IPS-18c (cell line): ENCODE measurements around the gene EPB41.
"Not testable (repeated sequence)": the region's sequence is repeated elsewhere in the genome, so short reads cannot be mapped to it uniquely, and the experiment has no call there.

Experiments
- H3K4me3 ChIP-seq: 2 replicates; pipeline ENCODE4 v1.7.0; 2013; ENCODE audit warnings: low read depth, mild to moderate bottlenecking, low read length, moderate library complexity; ENCODE audit not compliant: insufficient read depth
- H3K9me3 ChIP-seq: one replicate; pipeline ENCODE4 v1.6.1; 2013; ENCODE audit warnings: mild to moderate bottlenecking, low read length, moderate library complexity; ENCODE audit not compliant: control insufficient read depth, insufficient read depth

The EPB41 gene

GRCh38 chr1:28910379-28911115, 3.8 kb upstream of the EPB41 start:
- Histone ChIP-seq H3K9me3 (no peaks in the 10 kb centered on the region), H3K4me3 (no peak overlapping the region)

DNA sequence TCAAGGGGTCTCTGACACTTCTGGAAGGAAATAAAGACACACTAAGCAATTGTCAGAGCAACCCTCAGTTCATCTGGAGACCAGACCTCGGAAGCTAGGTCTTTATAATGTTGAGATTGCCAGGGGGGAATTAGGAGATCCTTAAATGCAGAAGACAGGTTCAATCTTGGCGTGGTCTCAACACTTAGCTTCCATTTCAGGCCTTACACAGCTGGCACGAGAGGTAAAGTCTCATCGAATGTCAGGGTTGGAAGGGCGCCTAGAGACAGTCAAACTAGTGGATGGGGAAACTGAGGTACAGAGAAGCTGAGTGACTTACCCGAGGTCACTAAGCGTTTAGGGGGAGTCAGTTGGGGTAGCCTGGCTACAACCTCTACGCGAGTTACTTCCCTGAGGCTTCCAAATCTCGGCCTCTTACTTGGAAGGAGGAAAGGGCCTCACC, 562 bp upstream of the EPB41 start:
- peak overlapping the region; percentile 31; the same call in 1 of the 2 replicates for H3K4me3 ChIP-seq
- no peaks in the 10 kb centered on the region for H3K9me3 ChIP-seq

DNA sequence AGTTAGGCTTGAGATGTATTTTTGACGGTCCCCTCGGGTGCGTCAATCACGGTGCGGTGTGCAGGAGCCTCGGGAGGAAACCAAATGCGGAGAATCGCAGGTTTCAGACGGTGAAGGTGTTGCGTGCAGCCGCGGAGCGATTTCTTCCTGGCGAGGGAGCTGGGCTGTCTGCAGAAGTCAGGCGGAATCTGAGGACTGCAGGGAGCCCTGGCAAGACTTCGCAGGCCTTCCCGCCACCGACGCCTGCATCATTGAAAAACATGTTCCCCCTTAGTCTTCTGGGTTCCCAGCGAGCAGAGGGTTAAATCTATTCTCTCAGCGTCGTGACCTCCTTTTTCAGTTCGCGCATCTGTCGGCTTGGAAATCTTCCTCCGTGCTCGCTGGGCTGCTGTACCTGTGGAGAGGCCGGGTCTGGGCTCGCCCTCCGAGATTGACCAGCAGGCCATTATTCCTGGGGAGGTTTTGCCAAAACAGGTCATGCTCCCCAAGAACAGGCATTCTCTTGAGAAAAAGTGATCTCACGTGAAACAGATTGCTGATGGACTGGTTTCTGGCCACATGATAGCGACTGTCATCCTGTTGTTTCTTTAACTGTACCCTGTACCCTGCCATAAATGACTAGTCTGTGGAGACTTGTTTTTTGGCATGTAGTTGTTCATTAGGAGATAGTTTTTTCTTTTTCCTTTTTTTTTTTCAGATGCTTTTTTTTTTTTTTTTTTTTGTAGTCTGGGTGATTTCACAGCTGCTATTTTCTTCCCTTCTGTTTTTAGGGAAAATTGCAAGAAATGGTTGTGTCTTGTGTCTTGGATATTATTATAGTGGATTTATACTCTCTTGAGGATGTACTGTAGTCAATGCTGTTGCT, 894 bp downstream of the EPB41 start:
- Histone ChIP-seq H3K4me3 (peak overlapping the region; percentile 85), H3K9me3 (no peaks in the 10 kb centered on the region)

GRCh38 chr1:28917757-28918118, 3.4 kb downstream of the EPB41 start:
- Histone ChIP-seq H3K4me3 (no peak overlapping the region), H3K9me3 (no peaks in the 10 kb centered on the region)

DNA sequence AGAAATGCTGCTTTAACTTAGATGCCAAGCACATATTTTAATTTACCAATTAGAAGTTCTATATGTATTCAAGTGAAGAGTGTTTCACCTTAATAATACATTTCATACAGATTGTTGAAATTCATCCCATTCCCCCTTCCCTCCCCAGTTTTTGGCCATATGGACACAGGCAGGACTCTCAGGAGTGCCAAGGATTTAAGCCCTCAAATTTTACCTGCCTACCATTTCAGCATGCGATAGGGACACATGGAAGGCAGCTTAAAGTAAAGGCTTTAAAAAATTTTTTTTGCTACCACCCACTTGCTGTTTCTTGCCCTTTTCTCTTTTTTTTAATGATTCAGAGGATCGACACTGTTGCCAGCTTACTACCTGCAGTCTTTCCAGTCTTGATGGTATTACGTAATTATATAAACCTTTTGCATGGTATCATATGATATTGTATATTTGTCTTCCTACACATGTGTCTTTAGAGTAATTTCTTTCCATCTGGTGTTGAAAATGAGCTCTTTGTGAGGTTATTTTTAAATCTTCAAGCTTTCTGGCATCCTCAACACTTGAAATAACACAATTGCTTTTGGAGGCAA, 7.0 kb downstream of the EPB41 start:
- no peak overlapping the region for H3K4me3 ChIP-seq
- no peaks in the 10 kb centered on the region for H3K9me3 ChIP-seq

GRCh38 chr1:28925350-28925891, 11.1 kb downstream of the EPB41 start:
- Histone ChIP-seq H3K4me3 (no peak overlapping the region), H3K9me3 (no peaks in the 10 kb centered on the region)

- Histone ChIP-seq H3K4me3 (no peak overlapping the region), H3K9me3 (no peaks in the 10 kb centered on the region)
These were observed 12.4 kb downstream of the EPB41 start for GRCh38 chr1:28926629-28927265.

DNA sequence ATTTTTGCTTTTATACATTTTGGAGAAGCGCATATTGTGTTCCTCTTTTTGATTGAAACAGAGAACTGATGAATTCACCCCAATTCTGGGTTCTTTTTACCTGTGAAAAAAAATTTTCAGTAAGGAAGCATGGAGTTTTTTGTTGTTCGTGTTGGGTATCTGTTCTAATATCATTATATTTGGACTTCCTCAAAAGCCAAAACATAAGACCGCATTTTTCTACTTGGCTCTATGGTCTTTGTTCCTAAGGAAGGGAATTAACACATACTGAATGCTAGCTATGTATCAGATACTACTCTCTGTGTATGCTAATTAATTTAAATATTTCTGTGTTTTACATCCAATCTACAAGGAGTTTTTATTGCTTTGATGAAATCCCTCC, 12.9 kb downstream of the EPB41 start:
- Histone ChIP-seq H3K9me3 (no peaks in the 10 kb centered on the region), H3K4me3 (no peak overlapping the region)

GRCh38 chr1:28927648-28928313, 13.4 kb downstream of the EPB41 start:
- Histone ChIP-seq H3K9me3 (no peaks in the 10 kb centered on the region), H3K4me3 (no peak overlapping the region)

DNA sequence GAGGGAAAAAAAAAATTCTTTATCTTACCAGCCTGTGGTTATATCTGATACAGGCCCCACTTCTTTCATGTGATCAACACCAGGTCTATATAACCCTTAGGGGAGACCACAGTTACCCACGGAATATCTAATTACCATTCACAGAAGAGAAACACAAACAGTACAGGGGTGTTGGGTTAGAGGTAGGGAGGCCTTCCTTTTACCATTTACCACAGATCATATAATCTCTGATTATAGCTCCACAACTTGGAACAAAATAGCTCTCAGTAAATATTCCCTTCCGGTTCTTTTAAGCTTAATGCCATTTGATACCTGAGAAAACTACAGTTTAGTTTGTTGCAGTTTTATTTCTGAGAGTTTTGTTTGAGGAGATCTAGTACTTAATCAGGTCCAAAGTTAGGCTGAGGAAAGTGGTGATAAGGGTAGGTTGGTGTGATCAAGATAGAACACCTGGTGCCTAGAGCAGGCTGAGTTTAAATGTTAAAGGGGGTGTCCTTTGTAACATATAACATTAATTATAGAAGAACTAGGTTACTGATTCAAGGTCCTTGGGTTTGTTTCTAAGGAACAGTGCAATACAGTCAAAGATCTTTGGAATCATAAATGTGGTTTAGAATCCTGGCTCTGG, 14.1 kb downstream of the EPB41 start:
- Histone ChIP-seq H3K9me3 (no peaks in the 10 kb centered on the region), H3K4me3 (no peak overlapping the region)

GRCh38 chr1:28933277-28933676, 18.9 kb downstream of the EPB41 start:
- H3K9me3 ChIP-seq = no peaks in the 10 kb centered on the region
- no peak overlapping the region for H3K4me3 ChIP-seq

GRCh38 chr1:28933918-28934317, 19.5 kb downstream of the EPB41 start:
- Histone ChIP-seq H3K4me3 (no peak overlapping the region), H3K9me3 (no peaks in the 10 kb centered on the region)

DNA sequence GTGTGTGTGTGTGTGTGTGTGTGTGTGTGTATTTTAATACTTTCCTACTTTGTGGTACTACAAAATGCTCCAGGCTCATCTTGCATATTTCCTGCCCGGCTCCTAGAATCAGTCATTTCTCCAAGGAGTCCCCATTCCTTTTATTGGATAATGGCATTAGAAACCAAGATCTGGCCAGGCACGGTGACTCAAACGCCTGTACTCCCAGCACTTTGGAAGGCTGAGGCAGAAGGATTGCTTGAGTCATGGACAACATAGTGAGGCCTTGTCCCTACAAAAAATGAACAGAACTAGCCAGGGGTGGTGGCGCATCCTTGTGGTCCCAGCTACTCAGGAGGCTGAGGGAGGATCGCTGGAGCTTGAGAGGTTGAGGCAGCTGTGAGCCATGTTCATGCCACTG, 20.3 kb downstream of the EPB41 start:
- H3K9me3 ChIP-seq = no peaks in the 10 kb centered on the region
- no peak overlapping the region for H3K4me3 ChIP-seq

- H3K4me3 ChIP-seq = no peak overlapping the region
- no peaks in the 10 kb centered on the region for H3K9me3 ChIP-seq
These were observed 20.9 kb downstream of the EPB41 start for GRCh38 chr1:28935293-28935692.

DNA sequence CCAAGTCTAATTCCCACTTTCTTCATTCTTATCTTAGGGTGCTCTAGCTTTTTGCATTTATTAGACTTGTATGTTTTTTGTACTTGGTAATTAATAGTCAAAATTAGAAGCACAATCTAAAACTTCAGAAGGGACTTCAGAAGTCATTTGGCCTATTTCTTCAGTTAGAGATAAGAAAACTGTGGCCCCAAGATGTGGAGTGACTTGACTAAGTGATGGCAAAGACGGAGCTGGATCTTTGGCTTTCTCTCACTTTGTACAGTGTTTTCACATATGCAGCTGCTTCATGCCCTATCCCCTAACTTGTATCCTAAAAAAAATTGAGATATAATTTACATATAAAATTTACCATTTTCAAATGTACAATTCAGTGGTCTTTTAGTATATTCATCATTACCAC, 21.7 kb downstream of the EPB41 start:
- H3K9me3 ChIP-seq = no peaks in the 10 kb centered on the region
- no peak overlapping the region for H3K4me3 ChIP-seq

GRCh38 chr1:28936528-28936927, 22.2 kb downstream of the EPB41 start:
- Histone ChIP-seq H3K9me3 (no peaks in the 10 kb centered on the region), H3K4me3 (no peak overlapping the region)

GRCh38 chr1:28943581-28943980, 29.2 kb downstream of the EPB41 start:
- H3K4me3 ChIP-seq, H3K9me3 ChIP-seq: not testable (repeated sequence)
